Measurements from ENCODE around the gene CD200R1.

GRCh38 chr3:112925969-112926368, 48.9 kb downstream of the CD200R1 start:
- TF ChIP-seq CTCF (IDR thresholded peaks at IDR 0.05) = no peak
- no peak for TF ChIP-seq POLR2A (IDR thresholded peaks at IDR 0.05; ENCODE audit: low read depth)
- no peak for TF ChIP-seq EP300 (IDR thresholded peaks at IDR 0.05)
- no peak for TF ChIP-seq POLR2AphosphoS5 (IDR thresholded peaks at IDR 0.05)

Data from esophagus muscularis mucosa (tissue), 4 donors.